Measurements from ENCODE around the gene SLC26A1. TPM values are rescaled to one million over a fixed set of nuclear protein-coding genes. Genes with fewer than 3 reads are reported as not detected.

Gene SLC26A1
- total RNA-seq, 1 experiment from 2014 or later = 0.22 TPM

- Histone ChIP-seq H3K4me3 (replicated peaks in 1 of 2; ENCODE audit: low read depth in 1 of 2, low read length in 2 of 2) (no peak overlapping the region), H3K36me3 (ENCODE audit: control insufficient read depth in 1 of 2, insufficient read depth in 2 of 2, low read length in 2 of 2) (no peaks in the 10 kb centered on the region), H2AFZ (ENCODE audit: low read depth, low read length, poor library complexity, severe bottlenecking) (no peak overlapping the region), H3K9me2 (ENCODE audit: insufficient read depth) (no peaks in the 10 kb centered on the region), H3K9ac (ENCODE audit: low read length) (no peak overlapping the region), H4K20me1 (ENCODE audit: insufficient read depth) (no peaks in the 10 kb centered on the region), H3K4me2 (ENCODE audit: low read length) (no peak overlapping the region), H3K27me3 (ENCODE audit: insufficient read depth, low read length) (no peaks in the 10 kb centered on the region), H3K27ac (ENCODE audit: low read depth, low read length) (no peak overlapping the region), H3K4me1 (ENCODE audit: control insufficient read depth in 1 of 2, insufficient read depth in 2 of 2, low read length in 2 of 2) (peaks cover 25 to 32% of the 10 kb centered on the region in 2 experiments), H3K79me2 (ENCODE audit: insufficient read depth, low read length) (no peaks in the 10 kb centered on the region), H3K9me3 (ENCODE audit: control insufficient read depth in 1 of 2, insufficient read depth in 1 of 2, low read depth in 1 of 2, low read length in 2 of 2) (no peaks in the 10 kb centered on the region)
- intact Hi-C loops (cut with micrococcal nuclease) = no loop called here
- ChIA-PET POLR2A (no interaction called here), CTCF (no interaction called here), RAD21 (ENCODE audit: low non-redundant PET in 1 of 2, low total read pairs in 2 of 2, uncharacterized antibody in 2 of 2, unreplicated experiment in 2 of 2) (no interaction called here)
- TF ChIP-seq CBX3 (IDR thresholded peaks at IDR 0.05; ENCODE audit: low read depth) = no peak
- TF ChIP-seq JUND (IDR thresholded peaks at IDR 0.05) = no peak
- TF ChIP-seq POLR2A (IDR thresholded peaks at IDR 0.05; ENCODE audit: borderline replicate concordance, extremely low read depth, insufficient read depth, insufficient read length) = no peak
- no TSS peak for BruUV-seq (replicated peaks)
- DNase-seq (ENCODE audit: low read depth, low spot score) (no peak), ATAC-seq (no peak)
Measured at GRCh38 chr4:1036095-1036494, 42.9 kb upstream of the SLC26A1 start.

- BruUV-seq (replicated peaks) = no TSS peak
- Histone ChIP-seq H3K9me3 (ENCODE audit: control insufficient read depth in 1 of 2, insufficient read depth in 1 of 2, low read depth in 1 of 2, low read length in 2 of 2) (no peaks in the 10 kb centered on the region), H2AFZ (ENCODE audit: low read depth, low read length, poor library complexity, severe bottlenecking) (no peak overlapping the region), H3K27ac (ENCODE audit: low read depth, low read length) (no peak overlapping the region; the same call in 1 of the 2 replicates), H3K27me3 (ENCODE audit: insufficient read depth, low read length) (no peaks in the 10 kb centered on the region), H3K9ac (ENCODE audit: low read length) (no peak overlapping the region), H3K4me1 (ENCODE audit: control insufficient read depth in 1 of 2, insufficient read depth in 2 of 2, low read length in 2 of 2) (peaks cover 20 to 29% of the 10 kb centered on the region in 2 experiments), H3K79me2 (ENCODE audit: insufficient read depth, low read length) (no peaks in the 10 kb centered on the region), H3K4me2 (ENCODE audit: low read length) (no peak overlapping the region), H3K4me3 (replicated peaks in 1 of 2; ENCODE audit: low read depth in 1 of 2, low read length in 2 of 2) (no peak overlapping the region), H3K36me3 (ENCODE audit: control insufficient read depth in 1 of 2, insufficient read depth in 2 of 2, low read length in 2 of 2) (no peaks in the 10 kb centered on the region), H3K9me2 (ENCODE audit: insufficient read depth) (no peaks in the 10 kb centered on the region), H4K20me1 (ENCODE audit: insufficient read depth) (no peaks in the 10 kb centered on the region)
- no peak for ATAC-seq
- ChIA-PET RAD21 (ENCODE audit: low non-redundant PET in 1 of 2, low total read pairs in 2 of 2, uncharacterized antibody in 2 of 2, unreplicated experiment in 2 of 2) (no interaction called here), POLR2A (no interaction called here), CTCF (no interaction called here)
- TF ChIP-seq ELF1 (IDR thresholded peaks at IDR 0.05; ENCODE audit: borderline replicate concordance, low read depth) = no peak
- no peak for TF ChIP-seq SIN3A (IDR thresholded peaks at IDR 0.05; ENCODE audit: low read depth)
- no peak for TF ChIP-seq CEBPB (IDR thresholded peaks at IDR 0.05; ENCODE audit: low read depth)
- no peak for TF ChIP-seq ZNF274 (IDR thresholded peaks at IDR 0.05; ENCODE audit: low read depth, low read length)
- no peak for TF ChIP-seq EZH2phosphoT487 (IDR thresholded peaks at IDR 0.05; ENCODE audit: borderline replicate concordance)
- TF ChIP-seq EGR1 (IDR thresholded peaks at IDR 0.05; ENCODE audit: low read depth) = no peak
- TF ChIP-seq SP1 (IDR thresholded peaks at IDR 0.05; ENCODE audit: low read depth) = no peak
- no peak for TF ChIP-seq CBX3 (IDR thresholded peaks at IDR 0.05; ENCODE audit: low read depth)
- no peak for TF ChIP-seq RAD21 (IDR thresholded peaks at IDR 0.05; ENCODE audit: low read depth)
- no peak for TF ChIP-seq YY1 (IDR thresholded peaks at IDR 0.05; ENCODE audit: extremely low read depth, insufficient replicate concordance, low read depth, low read length)
- TF ChIP-seq SRF (IDR thresholded peaks at IDR 0.05; ENCODE audit: low read depth) = no peak
- TF ChIP-seq POLR2AphosphoS5 (IDR thresholded peaks at IDR 0.05; ENCODE audit: low read depth, low read length) = no peak
- TF ChIP-seq JUND (IDR thresholded peaks at IDR 0.05) = no peak
- DNase-seq (ENCODE audit: low read depth, low spot score) = no peak
- intact Hi-C loops (cut with micrococcal nuclease) = no loop called here
Measured at GRCh38 chr4:1035510-1035909, 42.3 kb upstream of the SLC26A1 start.
